CD14-positive monocyte (primary cell): ENCODE data around the gene SMYD4. TPM values are rescaled to one million over a fixed set of nuclear protein-coding genes. Genes with fewer than 3 reads are reported as not detected.

ENCODE experiments used
- DNase-seq, 3 donors: peaks; one replicate each; pipeline ENCODE4 v3.0.0-alpha.2; 2011 to 2022
- H2AFZ ChIP-seq: 2 replicates; pipeline ENCODE4 v1.6.0; 2012; ENCODE audit warnings: mild to moderate bottlenecking, low read depth, low read length, inconsistent platforms; ENCODE audit not compliant: insufficient read depth, poor library complexity, severe bottlenecking
- H3K27ac ChIP-seq, 2 donors: 1 replicate in 1 of 2; 2 replicates in 1 of 2; pipeline ENCODE4 v1.5.1; 2012 to 2013; ENCODE audit warnings: low read length in 2 of 2, control low read depth in 1 of 2, inconsistent platforms in 1 of 2, low read depth in 1 of 2, mild to moderate bottlenecking in 1 of 2
- H3K27me3 ChIP-seq, 2 donors: one replicate each; pipeline versions ENCODE4 v1.6.0 to v1.6.1; 2011 to 2013; ENCODE audit warnings: low read length in 2 of 2; ENCODE audit not compliant: control insufficient read depth in 2 of 2, insufficient read depth in 2 of 2
- H3K36me3 ChIP-seq, 2 donors: replicated peaks in 1 of 2; 1 replicate in 1 of 2; 2 replicates in 1 of 2; pipeline versions ENCODE4 v1.5.1 to v1.6.1; 2012 to 2013; ENCODE audit warnings: low read length in 2 of 2, control low read depth in 1 of 2, inconsistent platforms in 1 of 2, mild to moderate bottlenecking in 1 of 2; ENCODE audit not compliant: insufficient read depth in 2 of 2, control insufficient read depth in 1 of 2
- H3K4me1 ChIP-seq, 2 donors: 1 replicate in 1 of 2; 2 replicates in 1 of 2; pipeline versions ENCODE4 v1.5.1 to v1.6.1; 2012 to 2013; ENCODE audit warnings: low read length in 2 of 2, control low read depth in 1 of 2, inconsistent platforms in 1 of 2, mild to moderate bottlenecking in 1 of 2, moderate library complexity in 1 of 2; ENCODE audit not compliant: insufficient read depth in 2 of 2, control insufficient read depth in 1 of 2
- H3K4me2 ChIP-seq: replicated peaks from 2 replicates; pipeline ENCODE3; 2012; ENCODE audit warnings: low read length, moderate library complexity, mild to moderate bottlenecking; ENCODE audit not compliant: poor library complexity, severe bottlenecking; ENCODE audit errors: extremely low read depth
- H3K4me3 ChIP-seq, 3 experiments: fragments of 200-600 bp in 1 of 3; sonication (generic) in 1 of 3; replicated peaks in 1 of 3; 1 replicate in 2 of 3; 2 replicates in 1 of 3; pipeline ENCODE4 v1.5.1; 2011 to 2013; ENCODE audit warnings: low read length in 3 of 3, mild to moderate bottlenecking in 3 of 3, control low read depth in 2 of 3, low read depth in 2 of 3, inconsistent platforms in 1 of 3, moderate library complexity in 1 of 3
- H3K79me2 ChIP-seq: 2 replicates; pipeline ENCODE4 v1.6.0; 2012; ENCODE audit warnings: mild to moderate bottlenecking, control low read depth, inconsistent platforms, low read length, moderate library complexity; ENCODE audit not compliant: insufficient read depth
- H3K9ac ChIP-seq: 2 replicates; pipeline ENCODE4 v1.6.0; 2017; ENCODE audit warnings: low read length, mild to moderate bottlenecking; ENCODE audit not compliant: insufficient read depth, poor library complexity, severe bottlenecking
- H3K9me3 ChIP-seq, 2 donors: replicated peaks in 1 of 2; 1 replicate in 1 of 2; 2 replicates in 1 of 2; pipeline versions ENCODE4 v1.5.1 to v1.6.1; 2012 to 2013; ENCODE audit warnings: low read length in 2 of 2, control low read depth in 1 of 2; ENCODE audit not compliant: control insufficient read depth in 1 of 2, insufficient read depth in 1 of 2
- H4K20me1 ChIP-seq: 2 replicates; pipeline ENCODE4 v1.6.0; 2012; ENCODE audit warnings: mild to moderate bottlenecking, low read length, control low read depth, moderate library complexity; ENCODE audit not compliant: insufficient read depth
- H3K27ac Mint-ChIP-seq, 7 donors: one replicate each; pipeline ENCODE4 v1.8.0; 2020; ENCODE audit warnings: mild to moderate bottlenecking in 7 of 7, mixed read lengths in 7 of 7, moderate library complexity in 6 of 7, inconsistent platforms in 2 of 7
- H3K27me3 Mint-ChIP-seq, 3 donors: one replicate each; pipeline ENCODE4 v1.8.0; 2021 to 2022; ENCODE audit warnings: low read depth in 3 of 3, mild to moderate bottlenecking in 3 of 3, mixed read lengths in 3 of 3, moderate library complexity in 3 of 3, inconsistent platforms in 1 of 3
- H3K36me3 Mint-ChIP-seq, 2 donors: one replicate each; pipeline ENCODE4 v1.8.0; 2020; ENCODE audit warnings: mixed read lengths in 2 of 2, inconsistent platforms in 1 of 2, mild to moderate bottlenecking in 1 of 2
- H3K4me1 Mint-ChIP-seq: one replicate; pipeline ENCODE4 v1.8.0; 2020; ENCODE audit warnings: mild to moderate bottlenecking, mixed read lengths
- H3K4me3 Mint-ChIP-seq, 2 donors: one replicate each; pipeline ENCODE4 v1.8.0; 2020; ENCODE audit warnings: mild to moderate bottlenecking in 2 of 2, mixed read lengths in 2 of 2, moderate library complexity in 1 of 2
- H3K9me3 Mint-ChIP-seq, 7 donors: one replicate each; pipeline ENCODE4 v1.8.0; 2020 to 2022; ENCODE audit warnings: mixed read lengths in 7 of 7, mild to moderate bottlenecking in 6 of 7, moderate library complexity in 6 of 7, inconsistent platforms in 2 of 7
- WGBS: methylation state at CpG from one replicate; pipeline ENCODE4 v1.1.5; 2013; ENCODE audit warnings: missing lambda C conversion rate; ENCODE audit not compliant: insufficient coverage; 5-methylcytosine and 5-hydroxymethylcytosine counted together
- intact Hi-C, 2 donors: fragments of 100-400 bp; cut with micrococcal nuclease; formaldehyde crosslinking; loops; one replicate each; pipeline versions ENCODE4 v1.15.0 to v1.15.1; 2023
- polyA plus RNA-seq, 3 donors: library from polyadenylated mRNA; depleted of rRNA in 1 of 3; unstranded in 2 of 3; stranded (reverse) in 1 of 3; fragments of 300-500 nt in 2 of 3; fragments of >200 nt in 1 of 3; fragmentation: Illumina TruSeq in 2 of 3; gene quantifications; 1 replicate in 2 of 3; 2 replicates in 1 of 3; pipeline ENCODE4 v1.2.3, GENCODE V29; 2012 to 2021
- TF ChIP-seq, protein P1 (sequence below): fragments of 200-600 bp; IDR thresholded peaks from one replicate; pipeline ENCODE4 v1.8.0; 2022; ENCODE audit warnings: antibody characterized with exemption, mild to moderate bottlenecking

The SMYD4 gene
- polyA plus RNA-seq, 3 donors = 3.2 to 7.6 (median 6.1) TPM

DNA sequence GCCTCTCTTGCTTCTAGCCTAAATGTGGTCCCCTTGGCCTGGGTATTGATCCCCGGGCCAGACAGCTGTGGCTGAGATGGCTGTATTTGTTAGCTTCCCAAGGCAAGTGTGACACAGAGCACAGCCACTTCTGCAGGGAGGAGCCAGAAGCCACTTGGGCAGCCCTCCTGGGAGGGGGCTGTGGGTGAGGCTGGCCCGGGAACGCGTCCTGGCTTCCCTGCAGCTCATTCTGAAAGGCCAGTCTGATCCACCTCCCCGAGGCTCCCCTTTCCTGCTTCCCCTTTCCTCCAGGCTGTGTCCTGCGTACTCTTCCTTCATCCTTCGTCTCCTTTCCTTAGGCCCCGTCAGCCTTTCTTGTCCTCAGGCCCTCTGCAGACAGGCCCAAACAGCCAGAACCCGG is 79.1 kb downstream of the SMYD4 start:
- WGBS = 83% methylated on average over 6 of the region's 9 CpGs
- Mint-ChIP-seq H3K9me3 (peaks cover 0 to 5% (median 0%) of the 10 kb centered on the region in 7 donors), H3K27me3 (peaks cover 0 to 7% (median 2%) of the 10 kb centered on the region in 3 donors), H3K4me1 (peaks cover 29% of the 10 kb centered on the region), H3K4me3 (no peak overlapping the region), H3K27ac (no peak overlapping the region), H3K36me3 (no peaks in the 10 kb centered on the region)
- Histone ChIP-seq H3K4me2 (no peak overlapping the region), H3K36me3 (no peaks in the 10 kb centered on the region), H3K4me1 (peaks cover 29% of the 10 kb centered on the region in 2 donors), H3K27ac (no peak overlapping the region), H4K20me1 (no peaks in the 10 kb centered on the region), H3K4me3 (no peak overlapping the region), H3K9me3 (no peaks in the 10 kb centered on the region), H3K9ac (no peak overlapping the region), H2AFZ (no peak overlapping the region), H3K79me2 (no peaks in the 10 kb centered on the region), H3K27me3 (no peaks in the 10 kb centered on the region)
- TF ChIP-seq, protein P1, sequence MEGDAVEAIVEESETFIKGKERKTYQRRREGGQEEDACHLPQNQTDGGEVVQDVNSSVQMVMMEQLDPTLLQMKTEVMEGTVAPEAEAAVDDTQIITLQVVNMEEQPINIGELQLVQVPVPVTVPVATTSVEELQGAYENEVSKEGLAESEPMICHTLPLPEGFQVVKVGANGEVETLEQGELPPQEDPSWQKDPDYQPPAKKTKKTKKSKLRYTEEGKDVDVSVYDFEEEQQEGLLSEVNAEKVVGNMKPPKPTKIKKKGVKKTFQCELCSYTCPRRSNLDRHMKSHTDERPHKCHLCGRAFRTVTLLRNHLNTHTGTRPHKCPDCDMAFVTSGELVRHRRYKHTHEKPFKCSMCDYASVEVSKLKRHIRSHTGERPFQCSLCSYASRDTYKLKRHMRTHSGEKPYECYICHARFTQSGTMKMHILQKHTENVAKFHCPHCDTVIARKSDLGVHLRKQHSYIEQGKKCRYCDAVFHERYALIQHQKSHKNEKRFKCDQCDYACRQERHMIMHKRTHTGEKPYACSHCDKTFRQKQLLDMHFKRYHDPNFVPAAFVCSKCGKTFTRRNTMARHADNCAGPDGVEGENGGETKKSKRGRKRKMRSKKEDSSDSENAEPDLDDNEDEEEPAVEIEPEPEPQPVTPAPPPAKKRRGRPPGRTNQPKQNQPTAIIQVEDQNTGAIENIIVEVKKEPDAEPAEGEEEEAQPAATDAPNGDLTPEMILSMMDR = no peak
- intact Hi-C loops = no loop called here
- no peak for DNase-seq

GRCh38 chr17:1746975-1747543 is 82.6 kb downstream of the SMYD4 start:
- Histone ChIP-seq H3K27ac (no peak overlapping the region), H4K20me1 (no peaks in the 10 kb centered on the region), H3K9ac (no peak overlapping the region), H3K4me2 (no peak overlapping the region), H2AFZ (no peak overlapping the region), H3K79me2 (no peaks in the 10 kb centered on the region), H3K4me3 (no peak overlapping the region), H3K4me1 (peaks cover 2 to 5% of the 10 kb centered on the region in 2 donors), H3K27me3 (no peaks in the 10 kb centered on the region), H3K9me3 (no peaks in the 10 kb centered on the region), H3K36me3 (no peaks in the 10 kb centered on the region)
- intact Hi-C loops = no loop called here
- Mint-ChIP-seq H3K4me1 (peaks cover 6% of the 10 kb centered on the region), H3K27me3 (peaks cover 0 to 7% (median 2%) of the 10 kb centered on the region in 3 donors), H3K36me3 (no peaks in the 10 kb centered on the region), H3K9me3 (peaks cover 0 to 5% (median 0%) of the 10 kb centered on the region in 7 donors), H3K27ac (no peak overlapping the region), H3K4me3 (no peak overlapping the region)
- 93% methylated on average over 19 of the region's 22 CpGs for WGBS
- TF ChIP-seq, protein P1 = no peak
- no peak for DNase-seq
